Stimulated activated CD8-positive, alpha-beta memory T cell treated with anti-CD3 and anti-CD28 coated beads, Interleukin-2, amount 100 ng/mL, for 1 hour (primary cell): ENCODE results near the gene MUC6.

Experiments used
- DNase-seq, 2 donors: peaks; one replicate each; pipeline ENCODE4 v3.0.0-alpha.2; 2020; ENCODE audit warnings: low read depth in 2 of 2

The MUC6 gene

DNA sequence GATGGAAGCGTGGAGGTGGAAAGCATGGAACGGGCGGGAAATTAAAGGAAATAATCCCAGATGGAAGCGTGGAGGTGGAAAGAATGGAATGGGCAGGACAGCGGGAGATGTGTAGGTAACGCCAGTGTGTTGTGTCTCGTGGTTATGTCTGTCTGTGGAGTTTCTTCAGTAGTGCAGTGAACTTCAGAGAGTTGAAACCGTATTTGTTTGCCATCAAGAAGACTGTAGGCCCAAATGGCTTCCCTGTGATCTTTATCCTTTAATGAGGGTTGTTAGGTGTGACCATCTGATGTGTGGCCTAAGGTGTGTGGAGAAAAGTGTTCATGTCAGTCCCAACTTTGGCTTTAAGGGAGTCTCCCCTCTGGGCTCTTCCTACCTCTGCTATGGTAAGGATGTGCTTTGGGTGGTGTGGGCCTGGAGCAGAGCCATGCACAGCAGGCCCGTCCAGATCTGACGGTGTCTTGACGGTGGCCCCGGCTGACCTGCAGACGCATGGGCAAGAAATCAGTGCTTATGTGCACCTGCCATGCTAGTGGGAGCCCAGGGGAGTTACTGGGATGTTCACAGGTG is 71.2 kb downstream of the MUC6 start:
- no peak for DNase-seq

DNA sequence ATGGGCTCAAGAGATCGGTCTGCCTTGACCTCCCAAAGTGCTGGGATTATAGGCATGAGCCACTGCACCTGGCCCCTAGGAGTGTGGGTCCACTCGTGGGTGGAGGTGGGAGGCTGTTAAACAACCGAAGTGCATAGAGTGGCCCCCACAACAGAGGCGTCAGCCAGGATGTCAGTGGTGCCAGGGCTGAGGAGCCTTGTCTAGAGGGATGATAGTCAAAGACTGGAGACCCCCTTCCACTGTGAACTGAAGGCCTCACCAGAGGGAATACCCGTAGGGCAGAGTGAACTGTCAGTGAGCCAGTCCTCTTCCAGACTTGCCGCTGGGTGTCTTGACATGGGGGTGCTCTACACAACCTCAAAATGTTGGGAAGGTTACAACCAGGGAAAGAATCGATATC is 72.7 kb downstream of the MUC6 start:
- no peak for DNase-seq
